K562 (cell line): ENCODE measurements around the gene SRPK2. TPM values are rescaled to one million over a fixed set of nuclear protein-coding genes. Genes with fewer than 3 reads are reported as not detected.

Source experiments
- CSDE1 ChIP-seq, 2 experiments: fragments of 450-650 bp; IDR thresholded peaks; 2 replicates each; pipeline ENCODE4 v1.6.1; 2016; ENCODE audit warnings: mild to moderate bottlenecking in 1 of 2
- DPF2 ChIP-seq: fragments of 450-650 bp; IDR thresholded peaks from 2 replicates; pipeline ENCODE4 v1.6.1; 2016
- ELF4 ChIP-seq: fragments of 450-650 bp; formaldehyde crosslinking; IDR thresholded peaks from 2 replicates; pipeline ENCODE4 v1.4.0; 2022; ENCODE audit warnings: missing genetic modification characterization
- ESRRB ChIP-seq: fragments of 250-450 bp; sonication (Bioruptor Pico); IDR thresholded peaks from 2 replicates; pipeline ENCODE4 v1.5.0; 2020; ENCODE audit warnings: mild to moderate bottlenecking, moderate library complexity, borderline replicate concordance
- FOXA1 ChIP-seq: fragments of 450-650 bp; IDR thresholded peaks from 2 replicates; pipeline ENCODE4 v1.6.1; 2016; ENCODE audit warnings: mild to moderate bottlenecking, borderline replicate concordance
- HDAC3 ChIP-seq: fragments of 450-650 bp; IDR thresholded peaks from 2 replicates; pipeline ENCODE4 v1.6.1; 2018; ENCODE audit warnings: borderline replicate concordance, mild to moderate bottlenecking, moderate library complexity; ENCODE audit not compliant: partially characterized antibody
- KLF10 ChIP-seq: fragments of 250-450 bp; sonication (Bioruptor Pico); IDR thresholded peaks from 2 replicates; pipeline ENCODE4 v1.6.1; 2021; ENCODE audit warnings: matching md5 sums
- MAFG ChIP-seq: fragments of 450-650 bp; conservative IDR thresholded peaks from 2 replicates; pipeline ENCODE4 v1.6.1; 2016; ENCODE audit warnings: missing genetic modification characterization, missing compliant biosample characterization
- SRSF7 ChIP-seq: fragments of 200-400 bp; formaldehyde crosslinking; optimal IDR thresholded peaks from 2 replicates; pipeline ENCODE3; 2017; ENCODE audit warnings: mild to moderate bottlenecking, low read depth, low read length
- TOE1 ChIP-seq, 2 experiments: fragments of 450-650 bp in 1 of 2; sonication (generic) in 1 of 2; formaldehyde crosslinking in 1 of 2; IDR thresholded peaks; 2 replicates each; pipeline versions ENCODE4 v1.7.1 to v1.8.0; 2016 to 2022; ENCODE audit warnings: borderline replicate concordance in 2 of 2, mild to moderate bottlenecking in 2 of 2, antibody characterized with exemption in 1 of 2, inconsistent platforms in 1 of 2, low read depth in 1 of 2, missing genetic modification reagents in 1 of 2, moderate library complexity in 1 of 2
- ZNF699 ChIP-seq: fragments of 250-450 bp; sonication (Bioruptor Pico); IDR thresholded peaks from 2 replicates; pipeline ENCODE4 v1.8.0; 2021; ENCODE audit warnings: mild to moderate bottlenecking, moderate library complexity; ENCODE audit not compliant: insufficient replicate concordance
- ZNF785 ChIP-seq: fragments of 250-450 bp; sonication (Bioruptor Pico); IDR thresholded peaks from 2 replicates; pipeline ENCODE4 v1.4.0; 2020; ENCODE audit warnings: mild to moderate bottlenecking
- ZSCAN29 ChIP-seq: fragments of 450-650 bp; IDR thresholded peaks from 2 replicates; pipeline ENCODE4 v1.6.1; 2017
- polyA plus RNA-seq, 8 experiments: library from polyadenylated mRNA; depleted of rRNA in 4 of 8; stranded (reverse) in 5 of 8; unstranded in 3 of 8; fragments of >200 nt; fragmentation: Nextera tagmentation in 2 of 8; fragmentation: Illumina TruSeq in 1 of 8; extraction: Ambion mirVana in 2 of 8; extraction: Trizol in 1 of 8; gene quantifications; 2 replicates each; pipeline versions ENCODE4 v1.2.1 to v1.2.3, GENCODE V29; 2011 to 2014; ENCODE audit warnings: inconsistent platforms in 1 of 8, missing spikeins in 1 of 8
- total RNA-seq, 7 experiments: library from RNA; depleted of rRNA in 6 of 7; stranded (reverse); fragments of >200 nt in 6 of 7; fragmentation: Illumina TruSeq in 2 of 7; extraction: Trizol in 2 of 7; gene quantifications; 2 replicates each; pipeline versions ENCODE4 v1.2.1 to v1.2.3, GENCODE V29; 2011 to 2021; ENCODE audit warnings: low replicate concordance in 1 of 7
- TF ChIP-seq, protein P1 (sequence below): fragments of 450-650 bp; formaldehyde crosslinking; IDR thresholded peaks from 2 replicates; pipeline ENCODE4 v1.4.0; 2020; ENCODE audit warnings: mild to moderate bottlenecking, moderate library complexity
- TF ChIP-seq, protein P2 (sequence below): sonication (generic); IDR thresholded peaks from 2 replicates; pipeline ENCODE4 v1.6.1; 2016
- TF ChIP-seq, protein P3 (sequence below): sonication (generic); formaldehyde crosslinking; IDR thresholded peaks from 2 replicates; pipeline ENCODE4 v1.8.0; 2022; ENCODE audit warnings: mild to moderate bottlenecking, missing genetic modification reagents
- TF ChIP-seq, protein P4 (sequence below): fragments of 450-650 bp; conservative IDR thresholded peaks from 2 replicates; pipeline ENCODE4 v1.6.1; 2016; ENCODE audit warnings: missing genetic modification characterization, low read depth, mild to moderate bottlenecking, missing compliant biosample characterization, moderate library complexity
- TF ChIP-seq, protein P5 (sequence below): fragments of 250-450 bp; sonication (Bioruptor Pico); IDR thresholded peaks from 2 replicates; pipeline ENCODE4 v1.4.0; 2020; ENCODE audit warnings: mild to moderate bottlenecking, moderate library complexity, borderline replicate concordance

The SRPK2 gene
- total and polyA plus RNA-seq, 9 of the 15 experiments (the other 6 are each of a cell fraction or from before 2014, with no cell fraction given): 21.5 to 44.7 (median 33.3) TPM

DNA sequence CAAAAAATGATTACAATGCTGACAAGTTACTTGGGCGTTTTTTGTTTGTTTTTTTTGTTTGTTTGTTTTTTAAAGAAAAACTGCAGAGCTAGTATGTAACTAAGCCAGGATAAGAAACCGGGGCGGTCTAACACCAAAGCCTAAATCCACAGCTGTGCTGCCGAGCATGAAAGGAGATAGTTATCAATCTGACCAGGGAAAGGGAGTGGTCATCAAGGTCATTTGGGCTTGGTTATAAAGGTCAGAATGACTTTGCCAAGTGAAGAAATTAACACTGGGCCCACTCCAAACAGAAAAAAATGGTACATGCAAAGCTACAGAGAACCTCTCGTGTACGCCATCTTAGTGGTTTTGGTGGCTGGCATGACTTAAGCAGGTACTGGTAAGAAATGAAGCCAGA is 104.7 kb downstream of the SRPK2 start (continued):
- TF ChIP-seq, protein P1, sequence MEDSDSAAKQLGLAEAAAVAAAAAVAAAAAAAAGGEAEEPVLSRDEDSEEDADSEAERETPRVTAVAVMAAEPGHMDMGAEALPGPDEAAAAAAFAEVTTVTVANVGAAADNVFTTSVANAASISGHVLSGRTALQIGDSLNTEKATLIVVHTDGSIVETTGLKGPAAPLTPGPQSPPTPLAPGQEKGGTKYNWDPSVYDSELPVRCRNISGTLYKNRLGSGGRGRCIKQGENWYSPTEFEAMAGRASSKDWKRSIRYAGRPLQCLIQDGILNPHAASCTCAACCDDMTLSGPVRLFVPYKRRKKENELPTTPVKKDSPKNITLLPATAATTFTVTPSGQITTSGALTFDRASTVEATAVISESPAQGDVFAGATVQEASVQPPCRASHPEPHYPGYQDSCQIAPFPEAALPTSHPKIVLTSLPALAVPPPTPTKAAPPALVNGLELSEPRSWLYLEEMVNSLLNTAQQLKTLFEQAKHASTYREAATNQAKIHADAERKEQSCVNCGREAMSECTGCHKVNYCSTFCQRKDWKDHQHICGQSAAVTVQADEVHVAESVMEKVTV (CRISPR knock-in tag): no peak
- no peak for TF ChIP-seq ZNF785
- 0 out of 2 replicates have a peak, but pooled peaks have one; percentile 16 for TF ChIP-seq DPF2
- TF ChIP-seq FOXA1: no peak
- no peak for TF ChIP-seq ESRRB (CRISPR knock-in tag)
- TF ChIP-seq KLF10 (CRISPR knock-in tag): no peak
- TF ChIP-seq, protein P2, sequence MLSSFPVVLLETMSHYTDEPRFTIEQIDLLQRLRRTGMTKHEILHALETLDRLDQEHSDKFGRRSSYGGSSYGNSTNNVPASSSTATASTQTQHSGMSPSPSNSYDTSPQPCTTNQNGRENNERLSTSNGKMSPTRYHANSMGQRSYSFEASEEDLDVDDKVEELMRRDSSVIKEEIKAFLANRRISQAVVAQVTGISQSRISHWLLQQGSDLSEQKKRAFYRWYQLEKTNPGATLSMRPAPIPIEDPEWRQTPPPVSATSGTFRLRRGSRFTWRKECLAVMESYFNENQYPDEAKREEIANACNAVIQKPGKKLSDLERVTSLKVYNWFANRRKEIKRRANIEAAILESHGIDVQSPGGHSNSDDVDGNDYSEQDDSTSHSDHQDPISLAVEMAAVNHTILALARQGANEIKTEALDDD: peak; percentile 79
- TF ChIP-seq SRSF7: no peak
- TF ChIP-seq CSDE1 (IDR thresholded peaks at IDR 0.05): no peak
- TF ChIP-seq, protein P3, sequence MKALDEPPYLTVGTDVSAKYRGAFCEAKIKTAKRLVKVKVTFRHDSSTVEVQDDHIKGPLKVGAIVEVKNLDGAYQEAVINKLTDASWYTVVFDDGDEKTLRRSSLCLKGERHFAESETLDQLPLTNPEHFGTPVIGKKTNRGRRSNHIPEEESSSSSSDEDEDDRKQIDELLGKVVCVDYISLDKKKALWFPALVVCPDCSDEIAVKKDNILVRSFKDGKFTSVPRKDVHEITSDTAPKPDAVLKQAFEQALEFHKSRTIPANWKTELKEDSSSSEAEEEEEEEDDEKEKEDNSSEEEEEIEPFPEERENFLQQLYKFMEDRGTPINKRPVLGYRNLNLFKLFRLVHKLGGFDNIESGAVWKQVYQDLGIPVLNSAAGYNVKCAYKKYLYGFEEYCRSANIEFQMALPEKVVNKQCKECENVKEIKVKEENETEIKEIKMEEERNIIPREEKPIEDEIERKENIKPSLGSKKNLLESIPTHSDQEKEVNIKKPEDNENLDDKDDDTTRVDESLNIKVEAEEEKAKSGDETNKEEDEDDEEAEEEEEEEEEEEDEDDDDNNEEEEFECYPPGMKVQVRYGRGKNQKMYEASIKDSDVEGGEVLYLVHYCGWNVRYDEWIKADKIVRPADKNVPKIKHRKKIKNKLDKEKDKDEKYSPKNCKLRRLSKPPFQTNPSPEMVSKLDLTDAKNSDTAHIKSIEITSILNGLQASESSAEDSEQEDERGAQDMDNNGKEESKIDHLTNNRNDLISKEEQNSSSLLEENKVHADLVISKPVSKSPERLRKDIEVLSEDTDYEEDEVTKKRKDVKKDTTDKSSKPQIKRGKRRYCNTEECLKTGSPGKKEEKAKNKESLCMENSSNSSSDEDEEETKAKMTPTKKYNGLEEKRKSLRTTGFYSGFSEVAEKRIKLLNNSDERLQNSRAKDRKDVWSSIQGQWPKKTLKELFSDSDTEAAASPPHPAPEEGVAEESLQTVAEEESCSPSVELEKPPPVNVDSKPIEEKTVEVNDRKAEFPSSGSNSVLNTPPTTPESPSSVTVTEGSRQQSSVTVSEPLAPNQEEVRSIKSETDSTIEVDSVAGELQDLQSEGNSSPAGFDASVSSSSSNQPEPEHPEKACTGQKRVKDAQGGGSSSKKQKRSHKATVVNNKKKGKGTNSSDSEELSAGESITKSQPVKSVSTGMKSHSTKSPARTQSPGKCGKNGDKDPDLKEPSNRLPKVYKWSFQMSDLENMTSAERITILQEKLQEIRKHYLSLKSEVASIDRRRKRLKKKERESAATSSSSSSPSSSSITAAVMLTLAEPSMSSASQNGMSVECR (CRISPR knock-in tag): no peak
- TF ChIP-seq, protein P4, sequence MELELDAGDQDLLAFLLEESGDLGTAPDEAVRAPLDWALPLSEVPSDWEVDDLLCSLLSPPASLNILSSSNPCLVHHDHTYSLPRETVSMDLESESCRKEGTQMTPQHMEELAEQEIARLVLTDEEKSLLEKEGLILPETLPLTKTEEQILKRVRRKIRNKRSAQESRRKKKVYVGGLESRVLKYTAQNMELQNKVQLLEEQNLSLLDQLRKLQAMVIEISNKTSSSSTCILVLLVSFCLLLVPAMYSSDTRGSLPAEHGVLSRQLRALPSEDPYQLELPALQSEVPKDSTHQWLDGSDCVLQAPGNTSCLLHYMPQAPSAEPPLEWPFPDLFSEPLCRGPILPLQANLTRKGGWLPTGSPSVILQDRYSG (tag): no peak
- TF ChIP-seq, protein P5, sequence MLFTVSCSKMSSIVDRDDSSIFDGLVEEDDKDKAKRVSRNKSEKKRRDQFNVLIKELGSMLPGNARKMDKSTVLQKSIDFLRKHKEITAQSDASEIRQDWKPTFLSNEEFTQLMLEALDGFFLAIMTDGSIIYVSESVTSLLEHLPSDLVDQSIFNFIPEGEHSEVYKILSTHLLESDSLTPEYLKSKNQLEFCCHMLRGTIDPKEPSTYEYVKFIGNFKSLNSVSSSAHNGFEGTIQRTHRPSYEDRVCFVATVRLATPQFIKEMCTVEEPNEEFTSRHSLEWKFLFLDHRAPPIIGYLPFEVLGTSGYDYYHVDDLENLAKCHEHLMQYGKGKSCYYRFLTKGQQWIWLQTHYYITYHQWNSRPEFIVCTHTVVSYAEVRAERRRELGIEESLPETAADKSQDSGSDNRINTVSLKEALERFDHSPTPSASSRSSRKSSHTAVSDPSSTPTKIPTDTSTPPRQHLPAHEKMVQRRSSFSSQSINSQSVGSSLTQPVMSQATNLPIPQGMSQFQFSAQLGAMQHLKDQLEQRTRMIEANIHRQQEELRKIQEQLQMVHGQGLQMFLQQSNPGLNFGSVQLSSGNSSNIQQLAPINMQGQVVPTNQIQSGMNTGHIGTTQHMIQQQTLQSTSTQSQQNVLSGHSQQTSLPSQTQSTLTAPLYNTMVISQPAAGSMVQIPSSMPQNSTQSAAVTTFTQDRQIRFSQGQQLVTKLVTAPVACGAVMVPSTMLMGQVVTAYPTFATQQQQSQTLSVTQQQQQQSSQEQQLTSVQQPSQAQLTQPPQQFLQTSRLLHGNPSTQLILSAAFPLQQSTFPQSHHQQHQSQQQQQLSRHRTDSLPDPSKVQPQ (CRISPR knock-in tag): no peak
- no peak for TF ChIP-seq HDAC3
- no peak for TF ChIP-seq ZSCAN29
- no peak for TF ChIP-seq ELF4 (CRISPR knock-in tag)
- TF ChIP-seq TOE1 (IDR thresholded peaks at IDR 0.05; ENCODE audit: borderline replicate concordance): no peak
- no peak for TF ChIP-seq TOE1 (CRISPR knock-in tag; IDR thresholded peaks at IDR 0.05; ENCODE audit: borderline replicate concordance, low read depth)
- TF ChIP-seq MAFG (tag): no peak
- no peak for TF ChIP-seq ZNF699
